ENCODE data around the gene KRTAP19-2. TPM values are rescaled to one million over a fixed set of nuclear protein-coding genes. Genes with fewer than 3 reads are reported as not detected.

The KRTAP19-2 gene
- total RNA-seq, 1 experiment from 2014 or later: not detected

GRCh38 chr21:30443226-30443625, 44.0 kb downstream of the KRTAP19-2 start:
- ChIA-PET POLR2A (no interaction called here), RAD21 (ENCODE audit: low non-redundant PET in 1 of 2, low total read pairs in 2 of 2, uncharacterized antibody in 2 of 2, unreplicated experiment in 2 of 2) (no interaction called here), CTCF (no interaction called here)
- H3K9ac ChIP-seq (ENCODE audit: low read length): no peak overlapping the region
- H4K20me1 ChIP-seq (ENCODE audit: insufficient read depth): no peaks in the 10 kb centered on the region
- TF ChIP-seq CBX3 (IDR thresholded peaks at IDR 0.05; ENCODE audit: low read depth) (no peak), CEBPB (IDR thresholded peaks at IDR 0.05; ENCODE audit: low read depth) (no peak)
- H3K27ac ChIP-seq (ENCODE audit: low read depth, low read length): no peak overlapping the region
- H3K4me1 ChIP-seq (ENCODE audit: control insufficient read depth in 1 of 2, insufficient read depth in 2 of 2, low read length in 2 of 2): no peaks in the 10 kb centered on the region
- H3K36me3 ChIP-seq (ENCODE audit: control insufficient read depth in 1 of 2, insufficient read depth in 2 of 2, low read length in 2 of 2): no peaks in the 10 kb centered on the region
- peaks cover 21 to 22% of the 10 kb centered on the region in 2 experiments; a peak in 2 of 4 replicates for H3K9me3 ChIP-seq (ENCODE audit: control insufficient read depth in 1 of 2, insufficient read depth in 1 of 2, low read depth in 1 of 2, low read length in 2 of 2)
- no peaks in the 10 kb centered on the region for H3K9me2 ChIP-seq (ENCODE audit: insufficient read depth)
- DNase-seq (ENCODE audit: low read depth, low spot score) (no peak), ATAC-seq (no peak)
- no peak overlapping the region for H3K4me2 ChIP-seq (ENCODE audit: low read length)
- H3K27me3 ChIP-seq (ENCODE audit: insufficient read depth, low read length): no peaks in the 10 kb centered on the region
- no peaks in the 10 kb centered on the region for H3K79me2 ChIP-seq (ENCODE audit: insufficient read depth, low read length)
- H3K4me3 ChIP-seq (replicated peaks in 1 of 2; ENCODE audit: low read depth in 1 of 2, low read length in 2 of 2): no peak overlapping the region
- intact Hi-C loops (cut with micrococcal nuclease): no loop called here
- H2AFZ ChIP-seq (ENCODE audit: low read depth, low read length, poor library complexity, severe bottlenecking): no peak overlapping the region
- BruUV-seq (replicated peaks): no TSS peak

- H3K4me1 ChIP-seq (ENCODE audit: control insufficient read depth in 1 of 2, insufficient read depth in 2 of 2, low read length in 2 of 2): no peaks in the 10 kb centered on the region
- intact Hi-C loops (cut with micrococcal nuclease): no loop called here
- H3K79me2 ChIP-seq (ENCODE audit: insufficient read depth, low read length): no peaks in the 10 kb centered on the region
- POLR2A ChIA-PET: no interaction called here
- H2AFZ ChIP-seq (ENCODE audit: low read depth, low read length, poor library complexity, severe bottlenecking): no peak within 1 kb of the TSS
- H3K9me3 ChIP-seq (ENCODE audit: control insufficient read depth in 1 of 2, insufficient read depth in 1 of 2, low read depth in 1 of 2, low read length in 2 of 2): peaks cover 20 to 22% of the 10 kb centered on the region in 2 experiments; a peak in 2 of 4 replicates
- no TSS peak for BruUV-seq (replicated peaks)
- H4K20me1 ChIP-seq (ENCODE audit: insufficient read depth): no peaks in the 10 kb centered on the region
- H3K27me3 ChIP-seq (ENCODE audit: insufficient read depth, low read length): no peaks in the 10 kb centered on the region
- RAD21 ChIA-PET (ENCODE audit: low non-redundant PET in 1 of 2, low total read pairs in 2 of 2, uncharacterized antibody in 2 of 2, unreplicated experiment in 2 of 2): no interaction called here
- no peak within 1 kb of the TSS for H3K4me2 ChIP-seq (ENCODE audit: low read length)
- CTCF ChIA-PET: no interaction called here
- no peak within 1 kb of the TSS for H3K4me3 ChIP-seq (replicated peaks in 1 of 2; ENCODE audit: low read depth in 1 of 2, low read length in 2 of 2)
- no peak for ATAC-seq
- no peaks in the 10 kb centered on the region for H3K36me3 ChIP-seq (ENCODE audit: control insufficient read depth in 1 of 2, insufficient read depth in 2 of 2, low read length in 2 of 2)
- no peak within 1 kb of the TSS for H3K9ac ChIP-seq (ENCODE audit: low read length)
- no peak for DNase-seq (ENCODE audit: low read depth, low spot score)
- H3K9me2 ChIP-seq (ENCODE audit: insufficient read depth): no peaks in the 10 kb centered on the region
- H3K27ac ChIP-seq (ENCODE audit: low read depth, low read length): no peak within 1 kb of the TSS
- TF ChIP-seq, protein P1, sequence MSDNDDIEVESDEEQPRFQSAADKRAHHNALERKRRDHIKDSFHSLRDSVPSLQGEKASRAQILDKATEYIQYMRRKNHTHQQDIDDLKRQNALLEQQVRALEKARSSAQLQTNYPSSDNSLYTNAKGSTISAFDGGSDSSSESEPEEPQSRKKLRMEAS (IDR thresholded peaks at IDR 0.05): no peak
- TF ChIP-seq RAD21 (IDR thresholded peaks at IDR 0.05; ENCODE audit: low read depth): no peak
- TF ChIP-seq, protein P2, sequence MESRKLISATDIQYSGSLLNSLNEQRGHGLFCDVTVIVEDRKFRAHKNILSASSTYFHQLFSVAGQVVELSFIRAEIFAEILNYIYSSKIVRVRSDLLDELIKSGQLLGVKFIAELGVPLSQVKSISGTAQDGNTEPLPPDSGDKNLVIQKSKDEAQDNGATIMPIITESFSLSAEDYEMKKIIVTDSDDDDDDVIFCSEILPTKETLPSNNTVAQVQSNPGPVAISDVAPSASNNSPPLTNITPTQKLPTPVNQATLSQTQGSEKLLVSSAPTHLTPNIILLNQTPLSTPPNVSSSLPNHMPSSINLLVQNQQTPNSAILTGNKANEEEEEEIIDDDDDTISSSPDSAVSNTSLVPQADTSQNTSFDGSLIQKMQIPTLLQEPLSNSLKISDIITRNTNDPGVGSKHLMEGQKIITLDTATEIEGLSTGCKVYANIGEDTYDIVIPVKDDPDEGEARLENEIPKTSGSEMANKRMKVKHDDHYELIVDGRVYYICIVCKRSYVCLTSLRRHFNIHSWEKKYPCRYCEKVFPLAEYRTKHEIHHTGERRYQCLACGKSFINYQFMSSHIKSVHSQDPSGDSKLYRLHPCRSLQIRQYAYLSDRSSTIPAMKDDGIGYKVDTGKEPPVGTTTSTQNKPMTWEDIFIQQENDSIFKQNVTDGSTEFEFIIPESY (IDR thresholded peaks at IDR 0.05; ENCODE audit: extremely low read depth, insufficient replicate concordance, low read length): no peak
- TF ChIP-seq CEBPB (IDR thresholded peaks at IDR 0.05; ENCODE audit: low read depth): no peak
- no peak for TF ChIP-seq YY1 (IDR thresholded peaks at IDR 0.05; ENCODE audit: extremely low read depth, insufficient replicate concordance, low read depth, low read length)
- no peak for TF ChIP-seq JUND (IDR thresholded peaks at IDR 0.05)
- no peak for TF ChIP-seq TCF7L2 (IDR thresholded peaks at IDR 0.05; ENCODE audit: borderline replicate concordance, extremely low read depth, insufficient read depth, insufficient read length)
- no peak for TF ChIP-seq POLR2A (IDR thresholded peaks at IDR 0.05; ENCODE audit: borderline replicate concordance, extremely low read depth, insufficient read depth, insufficient read length)
- TF ChIP-seq, protein P3, sequence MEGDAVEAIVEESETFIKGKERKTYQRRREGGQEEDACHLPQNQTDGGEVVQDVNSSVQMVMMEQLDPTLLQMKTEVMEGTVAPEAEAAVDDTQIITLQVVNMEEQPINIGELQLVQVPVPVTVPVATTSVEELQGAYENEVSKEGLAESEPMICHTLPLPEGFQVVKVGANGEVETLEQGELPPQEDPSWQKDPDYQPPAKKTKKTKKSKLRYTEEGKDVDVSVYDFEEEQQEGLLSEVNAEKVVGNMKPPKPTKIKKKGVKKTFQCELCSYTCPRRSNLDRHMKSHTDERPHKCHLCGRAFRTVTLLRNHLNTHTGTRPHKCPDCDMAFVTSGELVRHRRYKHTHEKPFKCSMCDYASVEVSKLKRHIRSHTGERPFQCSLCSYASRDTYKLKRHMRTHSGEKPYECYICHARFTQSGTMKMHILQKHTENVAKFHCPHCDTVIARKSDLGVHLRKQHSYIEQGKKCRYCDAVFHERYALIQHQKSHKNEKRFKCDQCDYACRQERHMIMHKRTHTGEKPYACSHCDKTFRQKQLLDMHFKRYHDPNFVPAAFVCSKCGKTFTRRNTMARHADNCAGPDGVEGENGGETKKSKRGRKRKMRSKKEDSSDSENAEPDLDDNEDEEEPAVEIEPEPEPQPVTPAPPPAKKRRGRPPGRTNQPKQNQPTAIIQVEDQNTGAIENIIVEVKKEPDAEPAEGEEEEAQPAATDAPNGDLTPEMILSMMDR (IDR thresholded peaks at IDR 0.05 in 2 of 3, conservative IDR thresholded peaks at IDR 0.05 in 1 of 3; ENCODE audit: borderline replicate concordance in 1 of 3, insufficient read depth in 1 of 3, low read depth in 2 of 3, low read length in 2 of 3): no peak
- TF ChIP-seq CBX3 (IDR thresholded peaks at IDR 0.05; ENCODE audit: low read depth): no peak
- TF ChIP-seq ATF3 (IDR thresholded peaks at IDR 0.05): no peak
- no peak for TF ChIP-seq EZH2phosphoT487 (IDR thresholded peaks at IDR 0.05; ENCODE audit: borderline replicate concordance)
- no peak for TF ChIP-seq ELF1 (IDR thresholded peaks at IDR 0.05; ENCODE audit: borderline replicate concordance, low read depth)
- TF ChIP-seq POLR2AphosphoS5 (IDR thresholded peaks at IDR 0.05; ENCODE audit: low read depth, low read length): no peak
These were observed 47.3 kb downstream of the KRTAP19-2 start, which contains the start of gene KRTAP15-1 for GRCh38 chr21:30439975-30440374. KRTAP15-1 (plus strand) TSS chr21:30440275; CDS start chr21:30440328, 53 bp downstream.
